CD4-positive, alpha-beta T cell treated with Interleukin-21 for 1 hour (primary cell): ENCODE results near the gene GPR63.

Source experiments
- DNase-seq: peaks from one replicate; pipeline ENCODE4 v3.0.0-alpha.2; 2020

The GPR63 gene, protein sequence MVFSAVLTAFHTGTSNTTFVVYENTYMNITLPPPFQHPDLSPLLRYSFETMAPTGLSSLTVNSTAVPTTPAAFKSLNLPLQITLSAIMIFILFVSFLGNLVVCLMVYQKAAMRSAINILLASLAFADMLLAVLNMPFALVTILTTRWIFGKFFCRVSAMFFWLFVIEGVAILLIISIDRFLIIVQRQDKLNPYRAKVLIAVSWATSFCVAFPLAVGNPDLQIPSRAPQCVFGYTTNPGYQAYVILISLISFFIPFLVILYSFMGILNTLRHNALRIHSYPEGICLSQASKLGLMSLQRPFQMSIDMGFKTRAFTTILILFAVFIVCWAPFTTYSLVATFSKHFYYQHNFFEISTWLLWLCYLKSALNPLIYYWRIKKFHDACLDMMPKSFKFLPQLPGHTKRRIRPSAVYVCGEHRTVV

DNA sequence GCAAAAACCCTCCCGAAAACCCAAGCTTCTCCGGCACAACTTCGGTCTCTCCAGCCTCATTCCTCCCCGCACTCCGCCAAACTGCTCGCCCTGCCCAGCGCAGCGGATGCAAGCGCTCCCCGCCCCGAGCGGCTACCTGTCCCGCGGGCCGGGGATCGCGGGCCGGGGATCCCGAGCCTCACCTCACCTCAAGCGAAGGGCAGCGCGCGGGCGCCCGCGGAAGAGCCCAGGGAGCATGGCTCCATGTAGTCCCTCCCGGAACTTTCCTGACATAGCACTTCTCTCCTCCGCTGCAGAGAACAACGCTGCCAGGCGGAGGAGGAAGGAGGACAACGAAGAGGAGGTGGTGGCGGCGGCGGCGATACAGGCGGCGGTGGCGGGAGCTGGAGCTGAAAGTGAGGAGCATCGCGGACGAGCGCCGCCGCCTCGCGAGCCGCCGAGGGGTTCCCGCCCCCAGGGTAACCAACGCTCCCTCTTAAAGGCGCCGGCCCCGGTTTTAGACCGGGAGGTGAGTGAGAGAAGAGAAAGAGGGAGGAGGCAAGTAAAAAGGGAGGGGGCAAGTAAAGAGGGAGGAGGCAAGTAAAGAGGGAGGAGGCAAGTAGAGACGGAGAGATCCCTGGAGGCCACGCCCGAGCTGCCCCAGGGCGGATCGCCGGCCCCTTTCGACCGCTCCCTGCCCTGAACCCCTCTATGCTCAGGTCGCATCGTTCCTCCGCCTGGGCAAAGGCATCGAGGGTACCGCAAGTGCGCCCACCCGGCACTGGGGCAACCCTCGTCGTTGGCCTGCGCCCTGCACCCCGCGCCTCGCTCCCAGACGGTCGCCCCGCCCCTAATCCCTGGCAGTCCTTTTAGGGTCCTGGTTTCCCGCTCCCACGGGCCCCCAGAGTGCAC lies at the start of gene GPR63:
TSS of gene GPR63 (minus strand) at position 397 of the 891 bp plus-strand sequence. CDS start 37,746 bp downstream, outside the sequence.
- peak; percentile 78 for DNase-seq

DNA sequence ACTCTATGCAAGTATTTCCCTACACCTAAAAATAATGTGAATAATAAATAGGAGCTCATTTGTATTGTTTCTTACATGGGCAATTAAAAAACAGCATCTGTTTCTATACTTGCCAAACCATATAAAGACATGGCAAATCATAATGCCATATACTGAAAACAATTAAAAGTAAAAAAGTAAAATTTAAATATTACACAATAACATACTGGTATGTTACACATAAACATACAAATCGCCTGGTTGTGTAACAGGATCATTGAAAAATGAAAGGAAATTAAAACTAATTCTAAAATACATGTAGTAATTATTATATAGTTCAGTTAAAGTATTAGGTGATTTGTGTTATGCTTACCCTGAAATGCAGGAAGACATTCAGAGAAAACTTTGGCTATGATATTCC lies 49.2 kb upstream of the GPR63 start:
- DNase-seq, result no peak

DNA sequence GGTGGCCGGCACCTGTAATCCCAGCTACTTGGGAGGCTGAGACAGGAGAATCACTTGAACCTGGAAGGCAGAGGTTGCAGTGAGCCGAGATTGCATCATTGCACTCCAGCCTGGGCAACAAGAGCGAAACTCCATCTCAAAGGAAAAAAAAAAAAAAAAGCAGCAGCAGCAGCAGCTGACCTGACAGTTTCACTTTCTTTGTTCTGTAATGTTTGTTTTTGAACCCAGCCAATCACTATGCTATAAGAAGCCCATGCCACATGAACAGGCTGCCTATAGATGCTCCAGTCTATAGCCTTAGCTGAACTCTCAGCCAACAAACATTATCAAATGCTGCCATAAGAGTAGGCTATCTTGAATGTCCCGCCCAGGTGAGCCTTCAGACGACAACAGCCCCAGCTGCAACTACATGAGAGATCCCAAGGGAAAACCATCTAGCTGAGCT lies 47.9 kb upstream of the GPR63 start:
- peak; percentile 57 for DNase-seq

DNA sequence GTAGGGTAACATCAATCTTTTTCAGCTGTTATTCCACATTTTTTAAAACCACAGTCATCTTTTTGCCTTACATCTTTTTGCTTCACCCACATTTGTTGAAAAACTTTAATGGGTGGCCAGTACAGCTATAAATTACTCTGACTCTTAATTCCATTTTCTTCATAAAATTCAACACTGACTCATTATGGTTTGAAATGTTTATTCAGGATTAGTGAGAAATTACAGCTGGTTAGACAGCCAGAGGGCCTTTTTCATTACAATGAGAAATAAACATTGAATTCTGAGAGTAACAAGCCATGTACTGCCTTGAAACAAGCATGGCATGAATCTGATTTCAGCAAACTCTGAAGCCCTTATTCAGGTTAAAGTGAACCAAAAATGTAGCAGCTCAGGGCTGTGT lies 40.9 kb upstream of the GPR63 start:
- no peak for DNase-seq

DNA sequence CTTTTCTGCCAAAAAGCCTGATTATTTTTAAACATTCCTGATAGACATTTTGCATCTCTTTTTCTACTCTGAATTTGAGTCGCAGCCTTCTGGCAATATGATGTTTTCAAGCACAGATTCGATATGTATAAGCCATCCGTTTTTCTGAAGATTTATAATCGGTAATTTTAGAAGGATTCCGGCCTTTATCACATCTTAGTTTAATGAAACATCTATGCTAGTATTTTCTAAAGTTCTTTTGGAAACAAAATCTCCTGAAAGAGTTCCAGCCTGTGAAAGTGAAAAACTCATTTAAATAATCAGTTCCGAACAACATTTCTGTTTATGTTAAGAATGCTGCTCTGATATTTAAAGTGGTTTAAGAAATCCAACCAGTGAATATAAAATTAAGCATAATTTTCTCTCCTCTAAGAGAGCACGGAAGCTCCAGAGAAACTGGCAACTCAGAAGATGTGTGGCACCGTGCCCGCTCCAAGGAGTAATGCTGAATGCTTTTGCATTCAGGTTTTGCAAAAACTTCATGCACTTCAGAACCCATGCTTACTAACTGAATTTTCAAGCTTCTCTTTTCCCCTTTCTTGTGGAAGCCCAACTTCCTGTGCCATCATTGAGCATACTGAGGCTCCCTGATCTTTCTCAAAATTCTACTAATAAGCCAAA lies 39.7 kb upstream of the GPR63 start:
- no peak for DNase-seq

DNA sequence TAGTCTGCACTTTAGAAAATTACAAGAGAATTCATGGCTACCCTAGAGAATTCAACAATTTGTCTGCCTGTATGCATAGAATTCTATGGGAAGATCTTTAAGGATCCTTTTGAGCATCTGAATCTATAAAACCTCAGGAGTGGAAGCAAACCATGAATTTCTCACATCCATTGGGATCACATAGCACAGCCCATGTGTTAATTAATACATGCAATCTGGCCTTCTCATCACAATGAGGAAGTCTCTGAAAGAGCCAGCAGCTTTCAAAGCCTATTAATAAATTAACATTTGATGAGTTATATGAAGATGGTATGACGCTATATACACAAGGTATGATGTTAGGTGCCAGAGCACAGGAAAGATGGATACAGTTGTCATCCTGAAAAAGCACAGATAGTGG lies 35.7 kb upstream of the GPR63 start:
- DNase-seq, result no peak

DNA sequence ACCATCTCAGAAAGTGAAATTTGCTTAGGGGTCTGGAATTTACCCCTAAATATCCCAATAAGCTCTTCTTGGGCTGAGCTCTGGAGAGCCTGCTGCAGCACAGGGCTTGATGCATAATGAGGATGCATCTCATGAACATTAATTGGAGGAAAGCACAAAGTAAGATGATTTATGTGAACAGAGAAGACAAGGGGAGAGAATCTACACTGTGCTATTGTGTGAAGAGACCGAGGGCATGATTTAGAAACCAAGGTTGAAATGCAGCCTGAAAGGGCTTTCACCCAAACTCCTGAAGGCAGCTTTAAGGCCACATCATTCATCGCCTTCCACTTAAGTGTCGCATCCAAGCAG lies 27.8 kb upstream of the GPR63 start:
- no peak for DNase-seq

DNA sequence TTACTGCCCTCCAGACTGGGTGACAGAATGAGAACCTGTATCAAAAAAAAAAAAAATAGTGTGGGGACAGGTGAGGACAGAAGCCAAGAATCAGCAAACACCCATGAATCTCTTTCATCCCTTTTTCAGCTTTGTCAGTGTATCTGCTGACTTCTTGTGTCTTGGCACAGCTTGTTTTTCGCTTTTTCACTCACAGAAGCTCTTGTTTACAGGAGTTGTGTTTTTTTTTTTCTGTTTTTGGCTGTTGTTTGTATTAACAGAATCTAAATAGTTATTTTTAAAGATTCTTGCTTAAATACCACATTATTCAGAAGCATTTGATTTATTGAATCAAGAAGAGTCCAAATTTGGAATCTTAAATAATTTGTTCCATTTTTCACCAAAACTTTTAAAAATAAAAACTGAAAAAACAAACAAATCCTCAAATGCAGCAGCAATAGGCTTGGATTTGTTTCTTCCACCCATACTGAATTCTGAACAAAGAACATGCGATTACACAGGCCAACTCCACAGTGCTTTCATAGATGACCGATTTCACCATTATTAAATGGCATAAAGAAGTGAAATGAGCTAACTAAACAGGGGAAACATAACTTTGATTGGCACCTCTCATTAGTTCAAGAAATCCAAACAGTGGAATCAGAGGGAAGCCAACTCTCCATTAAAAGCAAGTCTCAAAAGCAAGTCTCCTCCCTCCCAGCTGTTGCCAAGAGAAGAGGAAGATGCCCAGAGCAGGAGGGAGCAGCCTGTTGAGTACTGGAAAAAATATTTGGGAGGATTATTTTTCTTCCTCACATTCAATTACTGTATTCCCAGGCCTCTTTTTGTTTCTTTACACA lies 27.2 kb upstream of the GPR63 start:
- no peak for DNase-seq

DNA sequence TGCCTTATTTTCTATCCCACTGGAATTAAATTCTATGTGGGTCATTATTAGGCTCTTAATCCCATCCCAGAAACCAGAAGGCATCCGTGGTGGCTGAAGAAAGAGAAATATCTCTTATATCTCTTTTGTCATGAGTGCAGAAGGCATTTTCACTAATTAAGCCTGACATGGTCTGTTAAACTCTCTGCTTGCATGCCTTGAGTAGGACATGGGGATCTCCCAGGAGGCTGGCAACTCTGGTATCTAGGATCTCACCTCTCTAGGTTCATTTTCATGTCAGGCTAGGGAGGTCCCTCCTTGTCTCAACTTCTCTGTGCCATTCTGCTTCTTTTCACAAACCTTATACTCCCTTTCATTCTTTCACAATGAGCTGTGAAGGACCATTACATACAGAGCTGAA lies 25.3 kb upstream of the GPR63 start:
- DNase-seq, result no peak

DNA sequence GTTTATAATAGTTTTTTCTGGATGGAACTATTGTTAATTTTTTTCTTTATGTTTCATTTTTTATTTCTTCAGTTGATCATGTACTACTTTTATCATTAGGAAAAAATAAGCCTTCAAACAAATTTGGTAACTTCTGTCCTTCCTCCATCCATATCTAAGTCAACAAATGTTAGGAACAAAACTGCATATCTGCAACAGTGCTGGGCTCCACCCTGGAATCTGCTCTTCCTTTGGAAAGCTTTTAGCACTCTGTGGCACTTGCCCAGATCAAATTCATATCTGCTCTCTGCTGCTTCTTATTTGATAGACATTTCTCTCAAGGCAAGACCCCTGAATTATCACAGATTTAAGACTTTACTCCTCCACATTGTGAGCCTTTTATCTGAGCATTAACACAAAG lies 24.3 kb upstream of the GPR63 start:
- DNase-seq, result no peak

DNA sequence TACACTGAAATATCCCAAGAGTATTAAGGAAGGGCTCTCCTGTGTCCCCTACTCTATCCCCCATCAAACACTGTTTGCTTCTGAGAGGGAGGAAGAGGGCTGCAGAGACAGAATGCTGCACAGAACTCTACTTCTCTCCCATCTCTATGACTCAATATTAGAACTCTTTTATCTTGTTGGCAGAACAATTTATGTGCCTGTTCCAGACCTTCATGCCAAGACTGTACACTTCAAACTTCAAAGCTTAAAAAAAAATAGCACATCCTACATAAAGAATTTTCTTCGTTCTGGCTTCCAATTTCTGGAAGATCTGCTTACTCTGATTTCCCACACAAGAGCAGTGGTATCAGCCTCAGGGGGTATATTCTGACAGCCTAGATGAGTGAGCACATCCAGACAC lies 19.6 kb upstream of the GPR63 start:
- DNase-seq, result no peak

DNA sequence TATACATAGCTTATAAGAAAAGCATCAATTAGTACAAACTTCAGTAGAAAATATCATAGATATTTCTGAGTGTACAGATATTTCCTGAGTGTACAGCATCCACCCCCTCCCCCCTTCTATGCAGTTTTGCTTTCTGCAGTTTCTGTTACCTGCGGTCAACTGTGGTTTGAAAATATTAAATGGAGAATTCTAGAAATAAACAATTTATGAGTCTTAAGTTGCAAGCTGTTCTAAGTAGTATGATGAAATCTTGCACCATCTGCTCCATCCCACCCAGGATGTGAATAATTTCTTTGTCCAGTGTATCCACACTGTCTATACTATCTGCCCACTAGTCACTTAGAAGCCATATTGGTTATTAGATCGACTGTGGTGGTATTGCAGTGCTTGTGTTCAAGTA lies 15.8 kb upstream of the GPR63 start:
- no peak for DNase-seq

DNA sequence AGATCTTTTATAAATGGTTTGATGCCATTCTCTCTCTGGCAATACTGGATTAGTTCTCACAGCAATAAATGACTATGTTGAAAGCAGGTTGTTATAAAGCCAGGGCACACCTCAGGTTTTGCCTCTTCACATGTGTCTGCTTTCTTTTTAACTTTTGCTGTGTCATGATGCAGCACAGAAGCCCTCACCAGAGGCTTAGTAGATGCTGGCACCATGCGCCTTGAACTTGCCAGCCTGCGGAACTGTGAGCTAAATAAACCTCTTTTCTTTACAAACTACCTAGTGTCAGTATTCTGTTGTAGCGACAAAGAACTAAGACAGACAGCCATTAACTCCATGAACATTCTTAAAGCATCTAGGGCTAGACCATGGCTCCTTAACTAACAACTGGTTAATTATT lies 15.3 kb upstream of the GPR63 start:
- DNase-seq, result no peak

DNA sequence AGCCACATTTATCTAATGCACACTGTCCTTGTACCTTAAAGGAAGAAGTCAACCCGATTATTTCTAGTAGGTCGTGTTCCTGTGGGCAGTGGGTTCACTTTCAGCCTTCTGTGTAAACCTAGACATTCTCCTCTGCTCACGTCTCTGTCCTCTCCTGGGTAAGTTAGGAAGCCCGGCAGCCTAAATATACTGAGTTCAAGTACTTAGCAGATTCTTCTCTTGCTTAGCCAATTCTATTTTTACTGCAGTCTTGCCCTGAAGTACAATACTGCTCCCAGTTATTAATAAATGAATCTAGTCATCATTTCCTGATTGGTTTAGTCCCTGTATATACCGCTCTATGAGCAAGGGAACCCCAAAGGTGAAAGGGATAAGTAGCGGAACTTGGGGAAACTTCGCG lies 14.6 kb upstream of the GPR63 start:
- no peak for DNase-seq

DNA sequence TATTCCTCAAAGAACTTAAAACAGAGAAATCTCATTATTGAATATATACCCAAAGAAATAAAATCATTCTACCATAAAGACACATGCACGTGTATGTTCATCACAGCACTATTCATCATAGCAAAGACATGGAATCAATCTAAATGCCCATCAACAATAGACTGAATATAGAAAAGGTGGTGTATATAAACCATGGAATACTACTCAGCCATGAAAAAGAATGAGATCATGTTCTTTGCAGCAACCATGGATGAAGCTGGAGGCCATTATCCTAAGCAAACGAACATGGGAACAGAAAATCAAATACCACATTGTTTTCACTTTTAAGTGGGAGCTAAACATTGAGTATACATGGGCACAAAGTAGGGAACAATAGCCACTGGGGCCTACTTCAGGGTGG lies 12.3 kb upstream of the GPR63 start:
- no peak for DNase-seq

DNA sequence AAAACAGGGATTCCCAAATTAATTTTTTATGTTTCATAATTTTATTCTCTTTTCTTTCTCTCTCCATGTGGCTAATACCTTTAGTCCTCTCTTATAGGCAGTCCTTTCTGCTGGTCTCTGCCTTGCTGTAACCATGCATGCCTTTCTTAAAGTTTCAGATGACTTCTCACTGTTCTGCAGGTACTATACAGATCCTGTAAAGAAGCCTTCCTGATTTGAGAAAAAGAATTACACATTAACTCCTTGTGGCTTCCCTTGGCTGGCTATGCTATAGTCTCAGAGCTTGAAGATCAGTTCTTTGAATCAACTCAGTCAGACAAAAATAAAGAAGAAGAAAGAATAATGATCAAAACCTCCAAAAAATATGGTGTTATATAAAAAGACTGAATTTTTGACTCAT lies 7.3 kb upstream of the GPR63 start:
- no peak for DNase-seq

DNA sequence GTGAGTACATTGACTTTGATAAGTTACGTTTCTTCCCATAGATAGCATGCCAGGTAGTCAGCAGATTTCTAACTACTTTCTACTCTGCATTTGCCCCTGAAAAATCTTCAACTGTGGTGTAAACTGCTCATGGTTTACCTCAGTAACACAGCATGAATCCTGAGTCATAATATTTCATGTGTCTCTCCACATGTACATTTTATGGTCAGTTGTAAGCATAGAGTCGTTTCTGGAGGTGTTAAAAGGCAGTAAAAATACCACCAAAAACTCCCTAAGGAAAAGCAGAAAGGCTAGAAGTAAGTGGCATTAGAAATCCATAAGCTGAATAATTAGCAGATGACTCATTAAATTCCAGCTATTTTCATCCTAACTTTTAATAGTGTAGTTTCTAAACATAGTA lies 4.1 kb upstream of the GPR63 start:
- no peak for DNase-seq

DNA sequence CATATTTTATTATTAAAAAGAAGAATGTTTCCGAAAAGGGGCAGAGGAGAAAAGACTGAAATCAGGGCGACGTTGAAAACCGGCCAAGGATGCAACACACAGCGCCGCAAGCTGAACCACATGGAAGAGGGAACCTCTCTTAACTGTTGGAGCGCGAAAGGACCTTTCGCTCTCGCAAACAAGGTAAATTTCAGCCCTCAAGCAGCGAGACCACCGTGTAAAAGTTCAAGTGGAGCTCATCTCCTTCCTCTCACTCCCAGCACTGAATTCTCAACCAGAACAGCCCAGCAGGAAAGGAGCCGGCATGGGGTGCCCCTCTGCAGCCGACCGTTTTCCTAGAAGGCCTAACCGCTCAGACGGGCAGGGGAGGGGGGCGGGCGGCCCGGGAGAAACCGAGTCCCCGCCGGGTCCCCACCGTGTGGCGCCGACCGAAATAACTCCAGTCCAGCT lies 621 bp downstream of the GPR63 start:
- no peak for DNase-seq

DNA sequence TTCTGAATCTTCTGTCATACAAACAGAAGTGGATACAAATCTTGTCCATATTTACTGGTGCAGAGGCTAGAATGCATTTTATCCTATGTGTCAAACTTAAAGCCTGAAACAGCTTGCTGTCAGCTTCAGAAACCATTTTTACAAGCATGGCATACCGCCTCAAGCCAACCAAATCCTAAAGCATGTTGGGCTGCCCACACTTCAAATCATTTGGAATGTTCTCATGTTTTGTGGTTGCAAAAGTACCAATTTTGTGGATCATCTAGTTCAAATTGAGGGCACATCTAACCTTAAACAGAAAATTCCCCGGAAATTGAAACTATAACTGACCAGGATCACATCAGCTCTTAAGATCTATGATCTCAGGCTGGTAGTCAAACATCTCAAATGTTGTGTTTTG lies 3.2 kb downstream of the GPR63 start:
- no peak for DNase-seq

DNA sequence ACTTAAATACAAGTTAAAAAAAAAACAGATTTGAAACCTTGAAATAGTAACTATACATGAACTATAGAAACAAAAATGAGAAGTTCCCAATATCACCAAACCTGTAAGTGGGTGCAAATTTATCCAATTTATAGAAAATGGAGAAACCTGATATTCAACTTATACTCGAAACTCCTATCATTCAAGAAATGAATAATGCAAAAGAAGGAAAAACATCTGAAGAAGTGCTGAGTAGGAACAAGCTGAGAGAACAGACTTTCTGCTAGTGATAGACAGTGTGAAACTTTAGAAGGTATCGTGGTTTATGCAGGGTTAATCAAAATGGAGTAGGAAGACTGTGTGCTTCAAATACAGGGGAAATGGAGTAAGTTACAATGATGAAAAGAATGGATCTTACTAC lies 4.5 kb downstream of the GPR63 start:
- no peak for DNase-seq

DNA sequence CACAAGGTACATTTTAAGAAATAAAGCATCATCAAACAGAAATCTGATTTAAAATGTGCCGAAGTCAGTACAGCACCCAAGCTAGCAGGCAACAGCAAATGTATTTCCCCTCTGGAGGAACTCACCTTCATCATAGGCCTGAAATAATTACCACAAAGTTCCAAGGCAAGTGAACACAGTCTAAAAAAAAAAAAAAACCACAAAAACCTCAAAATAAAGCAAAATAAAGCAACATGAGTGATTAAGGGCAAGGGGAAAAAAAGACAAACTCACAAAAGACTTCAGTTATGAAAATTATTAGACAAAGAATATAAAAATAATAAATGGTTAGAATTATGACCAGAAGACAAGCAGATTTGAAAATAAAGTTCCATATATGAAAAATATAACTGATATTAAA lies 10.4 kb downstream of the GPR63 start:
- DNase-seq, result no peak

DNA sequence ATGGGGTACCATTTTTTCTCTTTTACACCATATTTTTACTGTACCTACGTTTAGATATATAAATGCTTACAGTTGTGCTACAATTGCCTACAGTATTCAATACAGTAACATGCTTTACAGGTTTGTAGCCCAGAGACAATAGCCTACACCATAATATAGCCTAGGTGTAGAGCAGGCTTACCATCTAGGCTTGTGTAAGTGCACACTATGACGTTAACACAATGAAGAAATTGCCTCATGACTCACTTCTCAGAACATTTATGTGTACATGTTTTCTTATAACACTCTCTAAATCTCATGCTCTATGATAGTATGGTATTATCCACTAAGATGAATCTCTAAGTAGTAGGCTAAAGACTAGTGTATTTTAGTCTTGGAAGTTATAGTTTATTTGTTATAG lies 13.5 kb downstream of the GPR63 start:
- no peak for DNase-seq

DNA sequence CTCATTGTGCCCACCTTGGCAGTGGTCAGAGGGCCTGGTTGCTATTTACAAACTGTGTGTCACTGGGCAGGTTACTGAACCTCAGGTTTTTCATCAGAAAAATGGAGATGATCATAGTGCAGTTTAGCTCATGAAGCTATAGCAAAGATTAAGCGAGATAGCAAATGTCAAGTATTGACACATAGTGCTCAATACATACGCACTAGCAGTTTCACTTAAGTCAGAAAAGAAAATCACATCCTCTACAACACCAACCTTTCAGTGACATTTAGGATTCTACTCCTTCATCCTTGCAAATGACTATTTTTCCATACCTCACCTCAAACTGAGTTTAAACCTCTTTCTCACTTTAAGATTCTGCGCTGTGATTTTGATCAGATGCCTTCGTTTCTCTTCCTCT lies 16.2 kb downstream of the GPR63 start:
- DNase-seq, result no peak
